GM21737 (cell line): Measurements from ENCODE around the gene PXDN.

Experiments
- ATAC-seq: cut with Tn5 transposase; IDR thresholded peaks from one replicate; pipeline ENCODE4 v1.9.1; 2021; ENCODE audit warnings: mild to moderate bottlenecking, moderate library complexity; ENCODE audit not compliant: unreplicated experiment

PXDN gene

GRCh38 chr2:1621041-1621440 lies 123.3 kb downstream of the PXDN start:
- no peak for ATAC-seq

- ATAC-seq: no peak
These were observed 124.2 kb downstream of the PXDN start for GRCh38 chr2:1620081-1620480.

- no peak for ATAC-seq
These were observed 124.8 kb downstream of the PXDN start for GRCh38 chr2:1619556-1619955.

- no peak for ATAC-seq
These were observed 125.3 kb downstream of the PXDN start for GRCh38 chr2:1618974-1619373.

- ATAC-seq: no peak
These were observed 125.9 kb downstream of the PXDN start for GRCh38 chr2:1618191-1618961.

DNA sequence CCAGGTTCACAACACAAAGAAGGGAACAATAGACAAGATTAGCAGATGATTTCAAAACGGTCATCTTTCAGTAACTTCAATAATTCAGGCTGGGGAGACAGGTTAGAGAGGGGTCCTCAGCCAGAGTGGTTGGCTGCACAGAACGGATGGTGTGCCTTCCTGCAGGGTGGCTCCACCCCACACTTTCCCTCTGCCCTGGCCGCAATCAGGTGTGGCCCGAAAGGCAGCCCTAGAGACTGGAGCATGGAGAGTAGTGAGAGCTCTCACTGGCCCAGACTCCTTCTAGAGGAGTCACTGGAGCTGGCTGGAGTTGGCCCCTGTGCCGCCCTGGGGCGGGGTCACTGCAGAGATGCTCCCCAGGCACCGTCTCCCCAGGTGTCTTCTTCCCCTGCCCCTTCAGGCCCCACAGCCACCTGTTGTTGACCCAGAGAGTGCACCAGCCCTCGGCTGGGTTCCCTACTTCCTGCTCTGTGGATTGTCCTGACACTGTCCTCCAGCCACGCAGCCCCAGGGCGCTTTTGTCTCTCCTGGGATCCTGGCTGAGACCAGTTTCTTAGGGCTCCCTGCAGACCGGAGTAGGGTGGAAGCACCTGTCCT lies 126.8 kb downstream of the PXDN start:
- no peak for ATAC-seq

DNA sequence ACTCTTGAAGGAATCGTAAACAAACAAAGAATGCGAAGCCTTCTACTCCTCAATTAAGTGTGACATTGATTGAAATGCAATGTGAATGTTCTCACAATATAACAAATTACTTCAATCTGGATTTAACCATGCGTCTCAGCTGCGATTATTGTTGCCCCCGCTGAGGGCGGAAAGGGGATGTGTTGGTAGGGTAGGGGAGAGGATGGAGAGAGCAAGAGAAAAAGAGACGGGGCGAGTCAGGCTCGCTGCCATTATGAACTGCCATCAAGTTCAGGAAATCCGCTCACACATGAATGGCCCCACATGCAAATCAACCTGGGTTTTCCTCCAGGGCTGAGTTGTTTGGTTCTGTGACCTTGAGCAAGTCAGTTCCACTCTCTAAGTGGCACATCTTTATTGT lies 129.8 kb downstream of the PXDN start:
- no peak for ATAC-seq

- no peak for ATAC-seq
These were observed 130.5 kb downstream of the PXDN start for GRCh38 chr2:1613731-1614354.

DNA sequence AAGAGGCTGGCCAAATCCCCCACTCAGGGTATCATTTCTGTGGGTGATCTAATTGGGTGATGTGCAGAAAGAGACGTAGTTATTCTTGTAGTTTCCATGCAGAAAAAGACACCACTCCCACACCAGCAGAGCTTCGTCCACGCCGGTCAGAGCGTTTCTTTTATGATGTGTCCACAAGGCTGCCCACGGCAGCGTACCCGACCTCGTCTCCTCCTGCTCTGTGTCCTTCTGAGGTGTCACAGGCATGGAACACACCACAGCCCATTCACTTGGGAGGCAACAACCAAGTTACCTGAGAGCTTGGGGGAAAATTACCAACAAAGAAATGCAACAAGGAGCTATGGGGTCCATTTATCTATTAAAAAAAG lies 131.3 kb downstream of the PXDN start:
- no peak for ATAC-seq

DNA sequence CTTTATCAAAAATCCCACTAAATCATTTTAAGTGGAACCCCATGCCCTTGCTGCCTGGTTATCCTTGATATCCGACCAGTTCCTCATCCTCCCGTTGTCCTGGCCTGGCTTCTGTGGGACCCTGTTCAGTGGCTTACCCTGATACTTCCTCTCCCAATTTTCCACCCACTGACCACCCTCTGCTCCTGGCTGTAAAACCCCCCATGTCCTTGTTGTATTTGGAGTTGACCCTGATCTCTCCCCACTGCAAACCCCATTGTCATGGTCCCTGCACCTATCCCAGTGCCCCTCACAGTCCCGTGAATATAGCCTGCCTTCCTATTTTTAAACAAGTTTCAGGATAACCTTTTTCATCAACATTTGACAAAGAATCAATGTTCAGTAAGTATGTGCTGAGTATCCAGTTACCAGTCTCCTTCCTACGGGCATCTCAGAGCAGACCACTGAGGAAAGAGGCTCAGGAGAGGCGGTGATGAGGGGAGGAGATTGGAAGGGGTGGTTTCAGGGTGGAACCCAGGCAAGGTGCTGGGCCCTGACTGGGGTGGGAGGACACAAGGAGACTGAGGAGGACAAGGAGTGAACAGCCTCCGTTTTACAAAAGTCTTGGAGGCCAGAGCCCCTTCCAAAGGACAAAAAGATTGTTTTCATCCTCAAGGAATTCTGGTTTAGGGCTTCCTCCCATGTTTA lies 131.8 kb downstream of the PXDN start:
- ATAC-seq: no peak

DNA sequence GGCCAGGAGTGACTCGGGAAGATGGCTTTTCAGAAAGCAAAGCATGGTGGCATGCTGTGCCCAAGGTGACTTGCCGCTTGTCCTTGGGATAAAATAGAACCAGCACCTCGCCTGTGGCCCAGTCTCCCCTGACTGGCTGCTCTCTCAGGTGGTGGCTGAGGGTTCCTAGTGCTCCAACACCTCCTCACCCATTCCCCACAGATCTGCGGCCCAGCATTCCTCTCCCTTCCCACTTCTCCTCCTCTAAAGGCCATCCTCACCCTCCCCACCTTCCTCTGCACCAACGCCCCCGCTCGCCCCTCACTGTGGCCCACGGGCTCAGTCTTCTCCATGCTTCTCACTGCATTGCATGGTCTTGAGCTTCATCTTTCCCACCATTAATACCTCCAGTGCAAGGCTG lies 132.4 kb downstream of the PXDN start:
- no peak for ATAC-seq

- ATAC-seq: no peak
These were observed 134.2 kb downstream of the PXDN start for GRCh38 chr2:1610096-1610485.

GRCh38 chr2:1609485-1610095 lies 134.7 kb downstream of the PXDN start:
- ATAC-seq: no peak

GRCh38 chr2:1609040-1609439 lies 135.3 kb downstream of the PXDN start:
- no peak for ATAC-seq

DNA sequence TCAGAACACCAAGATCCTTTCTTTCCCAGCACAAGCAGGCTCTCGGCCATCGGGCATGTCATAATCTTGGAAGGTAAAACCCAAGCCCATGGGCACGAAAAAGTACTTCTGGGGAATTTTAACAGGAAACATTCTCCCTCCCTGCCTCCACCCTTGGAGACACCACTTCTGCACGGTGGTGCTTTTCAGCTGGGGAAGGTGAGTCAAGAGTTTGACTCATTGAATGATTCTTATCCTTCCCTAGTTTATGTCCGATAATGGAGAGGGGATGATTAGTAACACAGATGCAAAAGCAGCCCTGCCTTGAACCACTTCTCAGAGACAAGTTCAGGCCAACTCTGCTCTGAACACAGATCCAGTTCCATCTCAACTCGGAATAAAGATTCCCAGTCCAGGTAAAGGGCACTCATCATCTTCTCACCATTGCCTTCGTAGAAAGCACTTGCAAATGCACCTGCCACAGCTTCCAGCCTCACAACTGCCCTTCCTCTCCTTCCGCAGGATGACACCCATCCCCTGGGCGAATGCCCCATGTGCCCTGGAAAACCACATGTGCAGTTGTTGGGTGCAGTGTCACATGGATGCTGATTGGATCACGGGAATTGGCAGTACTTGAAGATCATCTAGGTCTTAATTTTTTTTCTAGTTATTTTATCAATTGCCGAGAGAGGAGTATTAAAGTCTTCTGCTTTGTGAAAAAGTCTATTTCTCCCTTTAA lies 136.2 kb downstream of the PXDN start:
- no peak for ATAC-seq

- no peak for ATAC-seq
These were observed 136.9 kb downstream of the PXDN start for GRCh38 chr2:1607236-1607920.

- ATAC-seq: no peak
These were observed 137.7 kb downstream of the PXDN start for GRCh38 chr2:1606421-1607235.

- no peak for ATAC-seq
These were observed 138.3 kb downstream of the PXDN start for GRCh38 chr2:1606046-1606400.
